Fibroblast of gingiva (primary cell): ENCODE data around the gene PCDHGA12.
A peak's percentile ranks its signal among the peaks of the same experiment; 100 is the strongest.

Experiments
- DNase-seq: peaks from one replicate; pipeline ENCODE4 v3.0.0-alpha.2; 2011; ENCODE audit warnings: low read depth

PCDHGA12 gene

DNA sequence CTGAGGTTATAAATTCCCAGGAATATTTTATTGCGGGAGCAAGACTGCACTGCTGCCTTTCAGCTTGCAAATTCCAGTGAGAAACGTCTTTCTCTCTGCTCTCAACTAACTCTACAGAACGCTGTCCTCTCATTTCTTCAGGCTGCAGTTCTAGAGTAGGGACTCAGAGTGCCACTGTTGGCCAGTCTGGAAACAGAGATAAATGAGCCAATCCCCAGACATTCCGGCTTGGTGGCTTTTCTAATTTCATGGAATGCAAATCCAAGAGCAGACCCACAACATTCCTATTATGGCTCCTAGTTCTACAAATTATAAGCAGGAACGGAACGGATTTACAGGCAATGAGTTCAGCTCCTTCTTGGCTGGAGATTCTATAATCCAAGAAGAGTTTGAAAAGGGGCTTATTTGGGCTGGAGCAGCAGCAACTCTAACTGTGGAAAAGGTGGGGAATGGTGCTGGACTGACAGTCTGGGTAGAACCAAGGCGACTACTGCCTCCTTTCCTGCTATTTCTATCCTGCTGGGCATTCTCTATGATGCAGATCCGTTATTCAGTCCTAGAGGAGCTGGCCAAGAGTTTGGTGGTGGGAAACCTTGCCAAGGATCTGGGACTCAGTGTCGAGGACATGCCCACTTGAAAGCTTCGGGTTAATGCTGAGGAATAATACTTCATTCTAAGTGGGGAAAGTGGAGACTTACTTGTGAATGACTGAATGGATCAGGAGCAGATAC, 9.3 kb downstream of the PCDHGA12 start:
- no peak for DNase-seq

DNA sequence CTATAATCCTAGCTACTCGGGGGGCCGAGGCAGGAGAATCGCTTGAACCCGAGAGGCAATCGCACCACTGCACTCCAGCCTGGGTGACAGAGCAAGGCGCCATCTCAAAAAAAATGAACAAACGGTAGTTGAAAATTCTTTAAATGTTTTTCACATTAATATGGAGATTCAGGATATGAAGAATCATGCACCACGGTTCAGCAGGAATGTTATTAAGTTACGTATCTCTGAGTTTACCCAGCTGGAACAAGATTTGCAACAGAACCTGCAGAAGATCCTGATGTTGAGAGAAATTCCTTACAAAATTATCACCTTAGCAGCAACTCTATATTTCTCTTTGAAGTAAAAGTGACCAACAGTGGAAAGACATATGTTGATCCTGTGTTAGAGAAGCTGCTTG, 10.0 kb downstream of the PCDHGA12 start:
- DNase-seq: no peak

DNA sequence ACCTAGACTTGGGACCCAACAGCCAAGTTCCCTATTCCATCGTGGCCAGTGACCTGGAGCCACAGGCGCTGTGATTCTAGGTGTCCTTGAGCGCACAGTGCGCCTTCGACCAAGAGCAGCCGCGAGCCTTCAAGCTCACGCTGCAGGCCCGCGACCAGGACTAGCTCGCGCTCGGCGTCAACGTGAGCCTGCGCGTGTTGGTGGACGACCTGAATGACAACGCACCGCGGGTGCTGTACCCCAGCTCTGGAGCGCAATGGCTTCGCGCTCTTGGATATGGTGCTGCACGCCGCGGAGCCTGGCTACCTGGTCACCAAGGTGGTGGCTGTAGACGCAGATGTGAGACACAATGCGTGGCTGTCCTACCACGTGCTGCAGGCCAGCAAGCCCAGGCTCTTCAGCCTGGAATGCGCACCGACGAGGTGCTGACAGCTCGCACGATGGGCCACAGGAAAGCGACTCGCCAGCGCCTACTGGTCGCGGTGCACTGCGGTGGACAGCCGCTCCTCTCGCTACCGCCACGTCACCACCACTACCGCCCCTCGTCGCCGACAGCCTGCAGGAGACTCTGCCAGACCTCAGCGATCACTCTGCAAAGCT, 11.4 kb downstream of the PCDHGA12 start:
- DNase-seq: no peak

DNA sequence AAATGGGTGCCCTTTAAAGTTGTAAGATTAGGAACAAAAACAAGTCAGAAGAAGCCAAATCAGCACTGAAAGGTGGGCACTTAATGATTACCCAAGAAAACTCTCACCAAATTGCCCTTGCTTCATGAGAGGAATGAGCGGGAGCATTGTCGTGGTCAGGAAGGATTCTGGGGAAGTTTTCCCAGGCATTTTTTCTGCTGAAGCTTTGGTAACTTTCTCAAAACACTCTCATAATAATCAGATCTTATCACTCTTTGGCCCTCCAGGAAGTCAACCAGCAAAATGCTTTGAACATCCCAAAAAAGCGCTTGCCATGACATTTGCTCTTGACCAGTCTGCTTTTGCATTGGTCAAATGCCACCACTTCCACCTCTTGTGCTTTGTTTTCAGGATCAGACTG, 35.0 kb downstream of the PCDHGA12 start:
- no peak for DNase-seq

DNA sequence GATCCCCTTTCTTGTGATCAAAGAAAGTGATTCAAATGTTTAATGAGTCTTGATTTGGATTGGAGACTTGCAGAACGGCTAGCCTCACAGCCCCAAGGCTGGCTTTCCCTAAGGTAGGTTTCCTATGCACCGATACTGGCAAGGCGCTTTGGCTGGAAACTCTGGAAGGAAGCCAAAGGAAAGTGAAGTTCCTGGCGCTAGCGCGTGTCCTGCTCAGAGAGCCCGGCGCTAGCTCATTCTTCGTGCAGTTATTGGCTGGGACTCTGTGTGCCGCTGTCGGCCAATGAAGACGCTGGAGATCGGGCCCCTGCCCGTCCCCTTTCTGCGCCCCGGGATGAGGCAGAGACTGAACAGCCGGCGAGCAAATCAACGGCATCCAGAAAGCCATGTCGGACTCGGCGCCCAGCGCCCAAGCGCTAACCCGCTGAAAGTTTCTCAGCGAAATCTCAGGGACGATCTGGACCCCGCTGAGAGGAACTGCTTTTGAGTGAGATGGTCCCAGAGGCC, 45.4 kb downstream of the PCDHGA12 start, which contains the start of gene PCDHGC3:
TSS of gene PCDHGC3 (plus strand) at position 342 of the 507 bp plus-strand sequence. CDS start at position 493, 151 bp downstream.
- DNase-seq: peak; percentile 94

DNA sequence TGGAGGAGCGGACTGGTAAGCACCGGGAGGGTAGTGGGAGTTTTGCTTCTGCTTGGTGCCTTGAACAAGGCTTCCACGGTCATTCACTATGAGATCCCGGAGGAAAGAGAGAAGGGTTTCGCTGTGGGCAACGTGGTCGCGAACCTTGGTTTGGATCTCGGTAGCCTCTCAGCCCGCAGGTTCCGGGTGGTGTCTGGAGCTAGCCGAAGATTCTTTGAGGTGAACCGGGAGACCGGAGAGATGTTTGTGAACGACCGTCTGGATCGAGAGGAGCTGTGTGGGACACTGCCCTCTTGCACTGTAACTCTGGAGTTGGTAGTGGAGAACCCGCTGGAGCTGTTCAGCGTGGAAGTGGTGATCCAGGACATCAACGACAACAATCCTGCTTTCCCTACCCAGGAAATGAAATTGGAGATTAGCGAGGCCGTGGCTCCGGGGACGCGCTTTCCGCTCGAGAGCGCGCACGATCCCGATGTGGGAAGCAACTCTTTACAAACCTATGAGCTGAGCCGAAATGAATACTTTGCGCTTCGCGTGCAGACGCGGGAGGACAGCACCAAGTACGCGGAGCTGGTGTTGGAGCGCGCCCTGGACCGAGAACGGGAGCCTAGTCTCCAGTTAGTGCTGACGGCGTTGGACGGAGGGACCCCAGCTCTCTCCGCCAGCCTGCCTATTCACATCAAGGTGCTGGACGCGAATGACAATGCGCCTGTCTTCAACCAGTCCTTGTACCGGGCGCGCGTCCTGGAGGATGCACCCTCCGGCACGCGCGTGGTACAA, 46.0 kb downstream of the PCDHGA12 start:
- peak; percentile 82 for DNase-seq

DNA sequence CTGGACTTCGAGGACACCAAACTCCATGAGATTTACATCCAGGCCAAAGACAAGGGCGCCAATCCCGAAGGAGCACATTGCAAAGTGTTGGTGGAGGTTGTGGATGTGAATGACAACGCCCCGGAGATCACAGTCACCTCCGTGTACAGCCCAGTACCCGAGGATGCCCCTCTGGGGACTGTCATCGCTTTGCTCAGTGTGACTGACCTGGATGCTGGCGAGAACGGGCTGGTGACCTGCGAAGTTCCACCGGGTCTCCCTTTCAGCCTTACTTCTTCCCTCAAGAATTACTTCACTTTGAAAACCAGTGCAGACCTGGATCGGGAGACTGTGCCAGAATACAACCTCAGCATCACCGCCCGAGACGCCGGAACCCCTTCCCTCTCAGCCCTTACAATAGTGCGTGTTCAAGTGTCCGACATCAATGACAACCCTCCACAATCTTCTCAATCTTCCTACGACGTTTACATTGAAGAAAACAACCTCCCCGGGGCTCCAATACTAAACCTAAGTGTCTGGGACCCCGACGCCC, 46.8 kb downstream of the PCDHGA12 start:
- DNase-seq: no peak

DNA sequence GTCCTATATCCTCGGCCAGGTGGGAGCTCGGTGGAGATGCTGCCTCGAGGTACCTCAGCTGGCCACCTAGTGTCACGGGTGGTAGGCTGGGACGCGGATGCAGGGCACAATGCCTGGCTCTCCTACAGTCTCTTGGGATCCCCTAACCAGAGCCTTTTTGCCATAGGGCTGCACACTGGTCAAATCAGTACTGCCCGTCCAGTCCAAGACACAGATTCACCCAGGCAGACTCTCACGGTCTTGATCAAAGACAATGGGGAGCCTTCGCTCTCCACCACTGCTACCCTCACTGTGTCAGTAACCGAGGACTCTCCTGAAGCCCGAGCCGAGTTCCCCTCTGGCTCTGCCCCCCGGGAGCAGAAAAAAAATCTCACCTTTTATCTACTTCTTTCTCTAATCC, 47.5 kb downstream of the PCDHGA12 start:
- DNase-seq: no peak

DNA sequence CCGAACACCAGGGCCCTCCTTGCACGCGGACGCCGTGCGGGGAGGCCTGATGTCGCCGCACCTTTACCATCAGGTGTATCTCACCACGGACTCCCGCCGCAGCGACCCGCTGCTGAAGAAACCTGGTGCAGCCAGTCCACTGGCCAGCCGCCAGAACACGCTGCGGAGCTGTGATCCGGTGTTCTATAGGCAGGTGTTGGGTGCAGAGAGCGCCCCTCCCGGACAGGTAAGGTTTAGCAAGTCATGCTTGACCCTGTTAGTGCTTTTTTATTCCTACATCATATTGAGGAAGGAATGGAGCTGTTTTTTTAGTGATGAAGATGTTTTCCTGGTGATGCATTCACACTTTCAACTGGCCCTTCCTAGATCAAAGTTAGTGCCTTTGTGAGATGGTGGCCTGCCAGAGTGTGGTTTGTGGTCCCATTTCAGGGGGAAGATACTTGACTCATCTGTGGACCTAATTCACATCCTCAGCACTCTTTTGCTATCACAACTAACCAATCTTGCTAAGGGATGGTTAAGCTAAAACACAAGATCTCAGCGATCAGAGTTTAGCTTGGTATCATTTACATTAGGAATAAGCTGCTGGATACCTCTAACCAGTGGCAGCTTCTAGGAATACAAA, 48.1 kb downstream of the PCDHGA12 start:
- DNase-seq: no peak

DNA sequence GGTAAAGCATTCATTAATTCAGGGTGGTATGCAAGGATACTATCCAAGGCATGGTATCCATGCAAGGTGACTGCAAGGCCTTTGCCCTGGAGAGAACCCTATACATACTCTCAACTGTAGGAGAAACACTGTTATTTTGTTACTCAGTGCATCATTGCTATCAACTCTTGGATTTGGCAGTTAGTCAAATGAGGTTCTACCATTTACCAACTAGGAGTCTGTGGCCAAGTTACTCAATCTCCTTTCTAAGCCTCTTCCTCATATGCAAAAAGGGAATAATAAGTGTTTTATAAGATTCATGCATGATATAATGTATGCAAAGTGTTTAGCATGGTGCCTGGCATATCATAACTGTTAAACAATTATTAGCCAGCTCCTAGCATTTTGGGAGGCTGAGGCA, 49.5 kb downstream of the PCDHGA12 start:
- DNase-seq: peak; percentile 34
